Endothelial cell of umbilical vein (primary cell): ENCODE measurements around the gene SIAH3. TPM values are rescaled to one million over a fixed set of nuclear protein-coding genes. Genes with fewer than 3 reads are reported as not detected.

Source experiments
- BruUV-seq: library from RNA; stranded (reverse); fragments of 400-500 nt; replicated peaks from 2 replicates; lab custom pipeline; 2021; lab: Mats Ljungman, UMichigan
- CTCF ChIA-PET: fragments of 300-600, 350-600 bp; sonication (Branson Sonifier 250); formaldehyde crosslinking; loops from one replicate; lab custom pipeline; 2021; ENCODE audit warnings: antibody characterized with exemption, inconsistent platforms; lab: Charles Lee
- POLR2A ChIA-PET: fragments of 300-600, 350-600 bp; sonication (Branson Sonifier 250); formaldehyde crosslinking; loops from one replicate; lab custom pipeline; 2021; ENCODE audit warnings: antibody characterized with exemption, inconsistent platforms; lab: Charles Lee
- DNase-seq: peaks from one replicate; pipeline ENCODE4 v3.0.0-alpha.2; 2011; ENCODE audit warnings: low read depth, low spot score
- FAIRE-seq: peaks from 2 replicates; lab custom pipeline; 2011; peaks lifted over from hg19 to GRCh38; lab: Jason Lieb, UNC
- H2AFZ ChIP-seq: 2 replicates; pipeline ENCODE4 v1.6.0; 2012; ENCODE audit warnings: low read depth, low read length, control low read depth, inconsistent platforms
- H3K27ac ChIP-seq: 2 replicates; pipeline ENCODE4 v1.5.1; 2011; ENCODE audit warnings: low read depth, mild to moderate bottlenecking, control low read depth, low read length, moderate library complexity; ENCODE audit not compliant: insufficient read depth
- H3K27me3 ChIP-seq, 2 experiments: 2 replicates each; pipeline versions ENCODE4 v1.6.0 to v1.6.1; 2011; ENCODE audit warnings: low read length in 2 of 2, mixed read lengths in 1 of 2; ENCODE audit not compliant: control insufficient read depth in 2 of 2, insufficient read depth in 2 of 2
- H3K36me3 ChIP-seq, 2 experiments: 2 replicates in 1 of 2; 3 replicates in 1 of 2; pipeline ENCODE4 v1.5.1; 2011; ENCODE audit warnings: low read length in 2 of 2, mild to moderate bottlenecking in 1 of 2, moderate library complexity in 1 of 2; ENCODE audit not compliant: control insufficient read depth in 2 of 2, insufficient read depth in 2 of 2; ENCODE audit errors: extremely low read depth in 1 of 2
- H3K4me1 ChIP-seq: 3 replicates; pipeline ENCODE4 v1.5.1; 2011; ENCODE audit warnings: mild to moderate bottlenecking, low read length; ENCODE audit not compliant: control insufficient read depth, insufficient read depth; ENCODE audit errors: extremely low read depth
- H3K4me2 ChIP-seq: 2 replicates; pipeline ENCODE4 v1.6.1; 2011; ENCODE audit warnings: low read length, control low read depth, mixed read lengths; ENCODE audit not compliant: insufficient read depth
- H3K4me3 ChIP-seq, 3 experiments: fragments of 200-600 bp in 1 of 3; sonication (generic), shearing (Covaris generic) in 1 of 3; replicated peaks in 1 of 3; 2 replicates each; pipeline ENCODE4 v1.5.1; 2011 to 2016; ENCODE audit warnings: control low read depth in 3 of 3, low read length in 3 of 3, mild to moderate bottlenecking in 2 of 3, inconsistent platforms in 1 of 3, low read depth in 1 of 3, moderate library complexity in 1 of 3; ENCODE audit not compliant: insufficient read depth in 1 of 3
- H3K79me2 ChIP-seq: 2 replicates; pipeline ENCODE4 v1.6.0; 2012; ENCODE audit warnings: low read length, inconsistent platforms; ENCODE audit not compliant: control insufficient read depth, insufficient read depth
- H3K9ac ChIP-seq: replicated peaks from 2 replicates; pipeline ENCODE3; 2011; ENCODE audit warnings: low read length, control low read depth; ENCODE audit not compliant: insufficient read depth; ENCODE audit errors: extremely low read depth
- H3K9me1 ChIP-seq: replicated peaks from 3 replicates; pipeline ENCODE4 v1.6.0; 2011; ENCODE audit warnings: mild to moderate bottlenecking, low read length; ENCODE audit not compliant: control insufficient read depth, insufficient read depth; ENCODE audit errors: extremely low read depth
- H3K9me3 ChIP-seq: replicated peaks from 2 replicates; pipeline ENCODE4 v1.5.1; 2012; ENCODE audit warnings: low read length, inconsistent platforms; ENCODE audit not compliant: control insufficient read depth, insufficient read depth
- H4K20me1 ChIP-seq: replicated peaks from 2 replicates; pipeline ENCODE3; 2011; ENCODE audit warnings: mild to moderate bottlenecking, low read length; ENCODE audit not compliant: control insufficient read depth, insufficient read depth; ENCODE audit errors: extremely low read depth
- EZH2 ChIP-seq: IDR thresholded peaks from 2 replicates; pipeline ENCODE4 v1.6.1; 2012; ENCODE audit warnings: borderline replicate concordance, low read depth, mild to moderate bottlenecking, moderate library complexity, low read length, inconsistent platforms; ENCODE audit not compliant: severe bottlenecking
- FOS ChIP-seq: IDR thresholded peaks from 2 replicates; pipeline ENCODE4 v1.6.1; 2011; ENCODE audit warnings: mild to moderate bottlenecking, low read length, moderate library complexity, borderline replicate concordance; ENCODE audit not compliant: insufficient read depth
- GATA2 ChIP-seq: IDR thresholded peaks from 2 replicates; pipeline ENCODE4 v1.7.0; 2011; ENCODE audit warnings: low read depth, mild to moderate bottlenecking, moderate library complexity, mixed read lengths, low read length; ENCODE audit not compliant: insufficient read length, insufficient read depth
- JUN ChIP-seq: IDR thresholded peaks from 2 replicates; pipeline ENCODE4 v1.6.1; 2011; ENCODE audit warnings: borderline replicate concordance, low read depth; ENCODE audit not compliant: insufficient read length, insufficient read depth
- MAX ChIP-seq: IDR thresholded peaks from 2 replicates; pipeline ENCODE4 v1.6.1; 2011; ENCODE audit not compliant: insufficient read depth, insufficient read length
- MYC ChIP-seq: IDR thresholded peaks from one replicate; pipeline ENCODE4 v1.6.1; 2011; ENCODE audit warnings: mild to moderate bottlenecking, low read depth, low read length
- POLR2A ChIP-seq: IDR thresholded peaks from 2 replicates; pipeline ENCODE4 v1.6.1; 2012; ENCODE audit warnings: low read depth, mild to moderate bottlenecking, control low read depth, low read length
- POLR2AphosphoS5 ChIP-seq: IDR thresholded peaks from 2 replicates; pipeline ENCODE4 v1.6.1; 2012; ENCODE audit warnings: low read depth, mild to moderate bottlenecking, control low read depth, low read length, moderate library complexity; ENCODE audit not compliant: insufficient read depth
- dilution Hi-C: fragments of 300-500 bp; cut with MboI; formaldehyde crosslinking; loops from one replicate; pipeline ENCODE4 v1.15.0; 2019; ENCODE audit warnings: low sequenced_read_pairs; ENCODE audit not compliant: extremely low pct_ligation_motif_present
- intact Hi-C: fragments of 100-400 bp; cut with micrococcal nuclease; formaldehyde crosslinking; loops from one replicate; pipeline ENCODE4 v1.10.0; 2022
- polyA plus RNA-seq, 4 experiments: library from polyadenylated mRNA; depleted of rRNA in 3 of 4; stranded (reverse) in 3 of 4; unstranded in 1 of 4; fragments of >200 nt; gene quantifications; 2 replicates each; pipeline versions ENCODE4 v1.2.1 to v1.2.3, GENCODE V29; 2011 to 2012; ENCODE audit warnings: missing spikeins in 1 of 4
- total RNA-seq: library from RNA; stranded (reverse); gene quantifications from 2 replicates; pipeline ENCODE4 v1.2.3, GENCODE V29; 2021
- TF ChIP-seq, protein P1 (sequence below), 2 donors: IDR thresholded peaks; 1 replicate in 1 of 2; 2 replicates in 1 of 2; pipeline ENCODE4 v1.5.1; 2011; ENCODE audit warnings: low read length in 2 of 2, mild to moderate bottlenecking in 2 of 2, moderate library complexity in 2 of 2, control low read depth in 1 of 2, inconsistent platforms in 1 of 2, low read depth in 1 of 2; ENCODE audit not compliant: insufficient read depth in 1 of 2; ENCODE audit errors: extremely low read depth in 1 of 2

Gene SIAH3
- total and polyA plus RNA-seq, 2 donors (not counting 3 experiments of a cell fraction or from before 2014, with no cell fraction given): 0.03 TPM; not detected in 1

DNA sequence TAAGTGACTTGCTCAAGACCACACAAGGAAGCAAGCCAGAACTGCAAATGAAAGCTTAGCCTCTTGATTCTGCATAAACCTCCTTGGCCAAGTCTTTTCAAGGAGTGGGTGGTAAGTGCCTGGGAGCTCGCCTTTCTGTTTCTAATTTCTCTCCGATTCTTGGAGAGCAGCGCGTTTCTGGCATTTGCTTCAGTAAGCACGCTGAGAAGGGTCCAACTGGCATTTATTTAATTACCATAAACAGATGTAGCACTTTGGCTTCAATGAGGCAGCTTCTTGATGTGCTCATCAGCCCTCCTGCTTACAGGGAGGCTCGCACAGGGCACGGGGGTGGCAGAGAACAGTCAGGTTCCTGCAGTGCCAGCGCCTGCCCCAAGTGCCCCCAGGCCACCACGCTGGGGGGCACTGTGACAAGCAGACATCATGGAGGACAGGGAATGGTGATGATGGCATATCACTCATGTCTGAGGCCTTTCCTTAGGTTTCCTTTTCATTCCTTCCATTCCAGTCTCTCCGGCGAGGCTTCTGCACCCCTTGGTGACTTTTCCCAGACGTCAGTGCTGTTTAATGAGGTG lies 13.3 kb downstream of the SIAH3 start:
- FAIRE-seq (no peak), DNase-seq (no peak)
- Histone ChIP-seq H3K27me3 (peaks cover 0 to 8% of the 10 kb centered on the region in 2 experiments), H3K9me3 (no peaks in the 10 kb centered on the region), H2AFZ (no peak overlapping the region), H3K9ac (no peak overlapping the region), H3K4me2 (no peak overlapping the region), H3K9me1 (no peaks in the 10 kb centered on the region), H3K4me3 (no peak overlapping the region), H3K36me3 (no peaks in the 10 kb centered on the region), H3K79me2 (no peaks in the 10 kb centered on the region), H3K27ac (no peak overlapping the region), H3K4me1 (no peaks in the 10 kb centered on the region), H4K20me1 (no peaks in the 10 kb centered on the region)
- CTCF ChIA-PET: interaction anchor here (1.1 to 1.4 kb wide), 2 partner anchors 31 to 294 kb away, joined by 3 read pairs; no protein-coding TSS in a partner anchor
- POLR2A ChIA-PET: no interaction called here
- dilution Hi-C loops (no loop called here), intact Hi-C loops (no loop called here)
- no TSS peak for BruUV-seq
- TF ChIP-seq POLR2AphosphoS5: no peak

- Histone ChIP-seq H3K4me2 (no peak overlapping the region), H3K79me2 (no peaks in the 10 kb centered on the region), H3K9me1 (no peaks in the 10 kb centered on the region), H3K27ac (no peak overlapping the region), H3K4me1 (no peaks in the 10 kb centered on the region), H3K9me3 (no peaks in the 10 kb centered on the region), H3K9ac (no peak overlapping the region), H2AFZ (no peak overlapping the region), H3K27me3 (peaks cover 0 to 5% of the 10 kb centered on the region in 2 experiments), H3K36me3 (no peaks in the 10 kb centered on the region), H4K20me1 (no peaks in the 10 kb centered on the region), H3K4me3 (no peak overlapping the region)
- TF ChIP-seq GATA2 (no peak), FOS (no peak), MAX (no peak), POLR2A (no peak), JUN (no peak), POLR2AphosphoS5 (no peak), MYC (no peak), EZH2 (no peak)
- TF ChIP-seq, protein P1, sequence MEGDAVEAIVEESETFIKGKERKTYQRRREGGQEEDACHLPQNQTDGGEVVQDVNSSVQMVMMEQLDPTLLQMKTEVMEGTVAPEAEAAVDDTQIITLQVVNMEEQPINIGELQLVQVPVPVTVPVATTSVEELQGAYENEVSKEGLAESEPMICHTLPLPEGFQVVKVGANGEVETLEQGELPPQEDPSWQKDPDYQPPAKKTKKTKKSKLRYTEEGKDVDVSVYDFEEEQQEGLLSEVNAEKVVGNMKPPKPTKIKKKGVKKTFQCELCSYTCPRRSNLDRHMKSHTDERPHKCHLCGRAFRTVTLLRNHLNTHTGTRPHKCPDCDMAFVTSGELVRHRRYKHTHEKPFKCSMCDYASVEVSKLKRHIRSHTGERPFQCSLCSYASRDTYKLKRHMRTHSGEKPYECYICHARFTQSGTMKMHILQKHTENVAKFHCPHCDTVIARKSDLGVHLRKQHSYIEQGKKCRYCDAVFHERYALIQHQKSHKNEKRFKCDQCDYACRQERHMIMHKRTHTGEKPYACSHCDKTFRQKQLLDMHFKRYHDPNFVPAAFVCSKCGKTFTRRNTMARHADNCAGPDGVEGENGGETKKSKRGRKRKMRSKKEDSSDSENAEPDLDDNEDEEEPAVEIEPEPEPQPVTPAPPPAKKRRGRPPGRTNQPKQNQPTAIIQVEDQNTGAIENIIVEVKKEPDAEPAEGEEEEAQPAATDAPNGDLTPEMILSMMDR (IDR thresholded peaks at IDR 0.05; ENCODE audit: extremely low read depth in 1 of 2, insufficient read depth in 1 of 2, low read depth in 1 of 2, low read length in 2 of 2): no peak
- no TSS peak for BruUV-seq
- intact Hi-C loops (no loop called here), dilution Hi-C loops (no loop called here)
- CTCF ChIA-PET: interaction anchor here (1.1 kb wide), 1 partner anchor 9 kb away, joined by 3 read pairs; no protein-coding TSS in a partner anchor
- POLR2A ChIA-PET: no interaction called here
- no peak for FAIRE-seq
- DNase-seq: no peak
These were observed 14.4 kb downstream of the SIAH3 start for GRCh38 chr13:45837111-45837510.
